NB4 (cell line): ENCODE measurements around the gene STAP2.

ENCODE experiments used
- MYC ChIP-seq: IDR thresholded peaks from 2 replicates; pipeline ENCODE4 v1.6.1; 2011; ENCODE audit warnings: low read depth, low read length
- POLR2A ChIP-seq: IDR thresholded peaks from 2 replicates; pipeline ENCODE4 v1.6.1; 2011; ENCODE audit warnings: mild to moderate bottlenecking; ENCODE audit not compliant: insufficient read length; ENCODE audit errors: extremely low read depth
- TF ChIP-seq, protein P1 (sequence below): IDR thresholded peaks from one replicate; pipeline ENCODE4 v1.5.1; 2012; ENCODE audit warnings: low read depth, low read length
- TF ChIP-seq, protein P2 (sequence below): IDR thresholded peaks from 2 replicates; pipeline ENCODE4 v1.6.1; 2011; ENCODE audit warnings: low read depth, low read length

DNA sequence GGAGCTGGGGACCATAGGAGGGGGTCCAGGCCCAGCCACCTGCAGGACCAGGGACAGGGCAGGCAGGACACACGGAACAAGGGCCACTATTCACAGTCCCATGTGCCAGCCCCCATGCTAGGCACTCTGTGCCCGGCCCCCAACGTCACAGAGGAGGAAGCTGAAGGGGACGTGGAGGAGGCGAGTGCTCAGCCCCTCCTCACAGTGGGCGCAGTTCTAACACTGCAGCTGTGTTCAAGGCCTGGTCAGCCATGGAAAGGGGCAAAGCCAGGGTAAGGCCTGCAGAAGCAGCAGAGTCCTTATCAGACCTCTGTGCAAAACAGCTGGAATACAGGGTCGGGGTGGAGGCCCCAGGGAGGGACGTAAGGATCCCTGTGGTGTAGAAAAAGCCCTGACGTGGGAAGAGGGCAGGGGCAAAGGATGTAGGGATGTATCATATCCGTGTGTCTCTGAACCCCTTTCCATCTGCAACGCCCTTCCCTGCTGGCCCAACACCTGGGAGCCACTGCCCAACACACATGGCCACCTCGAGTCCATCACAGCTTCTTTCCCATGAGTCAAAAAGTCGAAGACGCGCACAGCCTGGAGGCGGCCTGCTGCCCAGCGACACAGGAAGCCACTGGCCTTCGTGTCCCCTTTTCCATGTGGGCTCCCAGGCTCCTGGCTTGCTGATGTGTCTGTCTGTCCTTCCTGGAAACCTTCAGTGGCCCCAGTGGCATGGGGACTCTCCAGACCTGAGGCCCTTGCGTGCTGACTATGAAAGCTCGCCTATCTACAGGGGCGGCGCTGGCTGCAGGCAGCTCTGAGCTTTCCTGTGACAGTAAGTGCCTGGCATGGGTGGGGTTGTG lies 33.8 kb upstream of the STAP2 start:
- TF ChIP-seq, protein P1, sequence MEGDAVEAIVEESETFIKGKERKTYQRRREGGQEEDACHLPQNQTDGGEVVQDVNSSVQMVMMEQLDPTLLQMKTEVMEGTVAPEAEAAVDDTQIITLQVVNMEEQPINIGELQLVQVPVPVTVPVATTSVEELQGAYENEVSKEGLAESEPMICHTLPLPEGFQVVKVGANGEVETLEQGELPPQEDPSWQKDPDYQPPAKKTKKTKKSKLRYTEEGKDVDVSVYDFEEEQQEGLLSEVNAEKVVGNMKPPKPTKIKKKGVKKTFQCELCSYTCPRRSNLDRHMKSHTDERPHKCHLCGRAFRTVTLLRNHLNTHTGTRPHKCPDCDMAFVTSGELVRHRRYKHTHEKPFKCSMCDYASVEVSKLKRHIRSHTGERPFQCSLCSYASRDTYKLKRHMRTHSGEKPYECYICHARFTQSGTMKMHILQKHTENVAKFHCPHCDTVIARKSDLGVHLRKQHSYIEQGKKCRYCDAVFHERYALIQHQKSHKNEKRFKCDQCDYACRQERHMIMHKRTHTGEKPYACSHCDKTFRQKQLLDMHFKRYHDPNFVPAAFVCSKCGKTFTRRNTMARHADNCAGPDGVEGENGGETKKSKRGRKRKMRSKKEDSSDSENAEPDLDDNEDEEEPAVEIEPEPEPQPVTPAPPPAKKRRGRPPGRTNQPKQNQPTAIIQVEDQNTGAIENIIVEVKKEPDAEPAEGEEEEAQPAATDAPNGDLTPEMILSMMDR: no peak
- TF ChIP-seq POLR2A (no peak), MYC (no peak)
- TF ChIP-seq, protein P2, sequence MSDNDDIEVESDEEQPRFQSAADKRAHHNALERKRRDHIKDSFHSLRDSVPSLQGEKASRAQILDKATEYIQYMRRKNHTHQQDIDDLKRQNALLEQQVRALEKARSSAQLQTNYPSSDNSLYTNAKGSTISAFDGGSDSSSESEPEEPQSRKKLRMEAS: no peak
